Endothelial cell of umbilical vein (primary cell): ENCODE measurements around the gene RAB6C. TPM values are rescaled to one million over a fixed set of nuclear protein-coding genes. Genes with fewer than 3 reads are reported as not detected.

Source experiments
- BruUV-seq: library from RNA; stranded (reverse); fragments of 400-500 nt; replicated peaks from 2 replicates; lab custom pipeline; 2021; lab: Mats Ljungman, UMichigan
- CTCF ChIA-PET: fragments of 300-600, 350-600 bp; sonication (Branson Sonifier 250); formaldehyde crosslinking; loops from one replicate; lab custom pipeline; 2021; ENCODE audit warnings: antibody characterized with exemption, inconsistent platforms; lab: Charles Lee
- POLR2A ChIA-PET: fragments of 300-600, 350-600 bp; sonication (Branson Sonifier 250); formaldehyde crosslinking; loops from one replicate; lab custom pipeline; 2021; ENCODE audit warnings: antibody characterized with exemption, inconsistent platforms; lab: Charles Lee
- DNase-seq: peaks from one replicate; pipeline ENCODE4 v3.0.0-alpha.2; 2011; ENCODE audit warnings: low read depth, low spot score
- FAIRE-seq: peaks from 2 replicates; lab custom pipeline; 2011; peaks lifted over from hg19 to GRCh38; lab: Jason Lieb, UNC
- H2AFZ ChIP-seq: 2 replicates; pipeline ENCODE4 v1.6.0; 2012; ENCODE audit warnings: low read depth, low read length, control low read depth, inconsistent platforms
- H3K27ac ChIP-seq: 2 replicates; pipeline ENCODE4 v1.5.1; 2011; ENCODE audit warnings: low read depth, mild to moderate bottlenecking, control low read depth, low read length, moderate library complexity; ENCODE audit not compliant: insufficient read depth
- H3K27me3 ChIP-seq, 2 experiments: 2 replicates each; pipeline versions ENCODE4 v1.6.0 to v1.6.1; 2011; ENCODE audit warnings: low read length in 2 of 2, mixed read lengths in 1 of 2; ENCODE audit not compliant: control insufficient read depth in 2 of 2, insufficient read depth in 2 of 2
- H3K36me3 ChIP-seq, 2 experiments: 2 replicates in 1 of 2; 3 replicates in 1 of 2; pipeline ENCODE4 v1.5.1; 2011; ENCODE audit warnings: low read length in 2 of 2, mild to moderate bottlenecking in 1 of 2, moderate library complexity in 1 of 2; ENCODE audit not compliant: control insufficient read depth in 2 of 2, insufficient read depth in 2 of 2; ENCODE audit errors: extremely low read depth in 1 of 2
- H3K4me1 ChIP-seq: 3 replicates; pipeline ENCODE4 v1.5.1; 2011; ENCODE audit warnings: mild to moderate bottlenecking, low read length; ENCODE audit not compliant: control insufficient read depth, insufficient read depth; ENCODE audit errors: extremely low read depth
- H3K4me2 ChIP-seq: 2 replicates; pipeline ENCODE4 v1.6.1; 2011; ENCODE audit warnings: low read length, control low read depth, mixed read lengths; ENCODE audit not compliant: insufficient read depth
- H3K4me3 ChIP-seq, 3 experiments: fragments of 200-600 bp in 1 of 3; sonication (generic), shearing (Covaris generic) in 1 of 3; replicated peaks in 1 of 3; 2 replicates each; pipeline ENCODE4 v1.5.1; 2011 to 2016; ENCODE audit warnings: control low read depth in 3 of 3, low read length in 3 of 3, mild to moderate bottlenecking in 2 of 3, inconsistent platforms in 1 of 3, low read depth in 1 of 3, moderate library complexity in 1 of 3; ENCODE audit not compliant: insufficient read depth in 1 of 3
- H3K79me2 ChIP-seq: 2 replicates; pipeline ENCODE4 v1.6.0; 2012; ENCODE audit warnings: low read length, inconsistent platforms; ENCODE audit not compliant: control insufficient read depth, insufficient read depth
- H3K9ac ChIP-seq: replicated peaks from 2 replicates; pipeline ENCODE3; 2011; ENCODE audit warnings: low read length, control low read depth; ENCODE audit not compliant: insufficient read depth; ENCODE audit errors: extremely low read depth
- H3K9me1 ChIP-seq: replicated peaks from 3 replicates; pipeline ENCODE4 v1.6.0; 2011; ENCODE audit warnings: mild to moderate bottlenecking, low read length; ENCODE audit not compliant: control insufficient read depth, insufficient read depth; ENCODE audit errors: extremely low read depth
- H3K9me3 ChIP-seq: replicated peaks from 2 replicates; pipeline ENCODE4 v1.5.1; 2012; ENCODE audit warnings: low read length, inconsistent platforms; ENCODE audit not compliant: control insufficient read depth, insufficient read depth
- H4K20me1 ChIP-seq: replicated peaks from 2 replicates; pipeline ENCODE3; 2011; ENCODE audit warnings: mild to moderate bottlenecking, low read length; ENCODE audit not compliant: control insufficient read depth, insufficient read depth; ENCODE audit errors: extremely low read depth
- EZH2 ChIP-seq: IDR thresholded peaks from 2 replicates; pipeline ENCODE4 v1.6.1; 2012; ENCODE audit warnings: borderline replicate concordance, low read depth, mild to moderate bottlenecking, moderate library complexity, low read length, inconsistent platforms; ENCODE audit not compliant: severe bottlenecking
- FOS ChIP-seq: IDR thresholded peaks from 2 replicates; pipeline ENCODE4 v1.6.1; 2011; ENCODE audit warnings: mild to moderate bottlenecking, low read length, moderate library complexity, borderline replicate concordance; ENCODE audit not compliant: insufficient read depth
- GATA2 ChIP-seq: IDR thresholded peaks from 2 replicates; pipeline ENCODE4 v1.7.0; 2011; ENCODE audit warnings: low read depth, mild to moderate bottlenecking, moderate library complexity, mixed read lengths, low read length; ENCODE audit not compliant: insufficient read length, insufficient read depth
- JUN ChIP-seq: IDR thresholded peaks from 2 replicates; pipeline ENCODE4 v1.6.1; 2011; ENCODE audit warnings: borderline replicate concordance, low read depth; ENCODE audit not compliant: insufficient read length, insufficient read depth
- MAX ChIP-seq: IDR thresholded peaks from 2 replicates; pipeline ENCODE4 v1.6.1; 2011; ENCODE audit not compliant: insufficient read depth, insufficient read length
- MYC ChIP-seq: IDR thresholded peaks from one replicate; pipeline ENCODE4 v1.6.1; 2011; ENCODE audit warnings: mild to moderate bottlenecking, low read depth, low read length
- POLR2A ChIP-seq: IDR thresholded peaks from 2 replicates; pipeline ENCODE4 v1.6.1; 2012; ENCODE audit warnings: low read depth, mild to moderate bottlenecking, control low read depth, low read length
- POLR2AphosphoS5 ChIP-seq: IDR thresholded peaks from 2 replicates; pipeline ENCODE4 v1.6.1; 2012; ENCODE audit warnings: low read depth, mild to moderate bottlenecking, control low read depth, low read length, moderate library complexity; ENCODE audit not compliant: insufficient read depth
- dilution Hi-C: fragments of 300-500 bp; cut with MboI; formaldehyde crosslinking; loops from one replicate; pipeline ENCODE4 v1.15.0; 2019; ENCODE audit warnings: low sequenced_read_pairs; ENCODE audit not compliant: extremely low pct_ligation_motif_present
- intact Hi-C: fragments of 100-400 bp; cut with micrococcal nuclease; formaldehyde crosslinking; loops from one replicate; pipeline ENCODE4 v1.10.0; 2022
- polyA plus RNA-seq, 4 experiments: library from polyadenylated mRNA; depleted of rRNA in 3 of 4; stranded (reverse) in 3 of 4; unstranded in 1 of 4; fragments of >200 nt; gene quantifications; 2 replicates each; pipeline versions ENCODE4 v1.2.1 to v1.2.3, GENCODE V29; 2011 to 2012; ENCODE audit warnings: missing spikeins in 1 of 4
- total RNA-seq: library from RNA; stranded (reverse); gene quantifications from 2 replicates; pipeline ENCODE4 v1.2.3, GENCODE V29; 2021
- TF ChIP-seq, protein P1 (sequence below), 2 donors: IDR thresholded peaks; 1 replicate in 1 of 2; 2 replicates in 1 of 2; pipeline ENCODE4 v1.5.1; 2011; ENCODE audit warnings: low read length in 2 of 2, mild to moderate bottlenecking in 2 of 2, moderate library complexity in 2 of 2, control low read depth in 1 of 2, inconsistent platforms in 1 of 2, low read depth in 1 of 2; ENCODE audit not compliant: insufficient read depth in 1 of 2; ENCODE audit errors: extremely low read depth in 1 of 2

Gene RAB6C
- total and polyA plus RNA-seq, 2 donors (not counting 3 experiments of a cell fraction or from before 2014, with no cell fraction given): not detected

- intact Hi-C loops (loop anchor here (5.0 kb wide), 1 partner anchor 247 kb away; the partner anchor contains the start of genes MZT2B and SMPD4), dilution Hi-C loops (no loop called here)
- H3K9me3 ChIP-seq: no peaks in the 10 kb centered on the region
- FAIRE-seq (no peak), DNase-seq (no peak)
- TF ChIP-seq GATA2 (no peak), JUN (no peak), FOS (no peak), POLR2AphosphoS5 (no peak), MYC (no peak), EZH2 (no peak), POLR2A (no peak), MAX (no peak)
- TF ChIP-seq, protein P1, sequence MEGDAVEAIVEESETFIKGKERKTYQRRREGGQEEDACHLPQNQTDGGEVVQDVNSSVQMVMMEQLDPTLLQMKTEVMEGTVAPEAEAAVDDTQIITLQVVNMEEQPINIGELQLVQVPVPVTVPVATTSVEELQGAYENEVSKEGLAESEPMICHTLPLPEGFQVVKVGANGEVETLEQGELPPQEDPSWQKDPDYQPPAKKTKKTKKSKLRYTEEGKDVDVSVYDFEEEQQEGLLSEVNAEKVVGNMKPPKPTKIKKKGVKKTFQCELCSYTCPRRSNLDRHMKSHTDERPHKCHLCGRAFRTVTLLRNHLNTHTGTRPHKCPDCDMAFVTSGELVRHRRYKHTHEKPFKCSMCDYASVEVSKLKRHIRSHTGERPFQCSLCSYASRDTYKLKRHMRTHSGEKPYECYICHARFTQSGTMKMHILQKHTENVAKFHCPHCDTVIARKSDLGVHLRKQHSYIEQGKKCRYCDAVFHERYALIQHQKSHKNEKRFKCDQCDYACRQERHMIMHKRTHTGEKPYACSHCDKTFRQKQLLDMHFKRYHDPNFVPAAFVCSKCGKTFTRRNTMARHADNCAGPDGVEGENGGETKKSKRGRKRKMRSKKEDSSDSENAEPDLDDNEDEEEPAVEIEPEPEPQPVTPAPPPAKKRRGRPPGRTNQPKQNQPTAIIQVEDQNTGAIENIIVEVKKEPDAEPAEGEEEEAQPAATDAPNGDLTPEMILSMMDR (IDR thresholded peaks at IDR 0.05; ENCODE audit: extremely low read depth in 1 of 2, insufficient read depth in 1 of 2, low read depth in 1 of 2, low read length in 2 of 2): no peak
- peaks cover 2 to 3% of the 10 kb centered on the region in 2 experiments for H3K27me3 ChIP-seq
- no TSS peak for BruUV-seq
- H4K20me1 ChIP-seq: no peaks in the 10 kb centered on the region
- POLR2A ChIA-PET: no interaction called here
- H3K9ac ChIP-seq: no peak overlapping the region
- no peaks in the 10 kb centered on the region for H3K9me1 ChIP-seq
- no peak overlapping the region for H2AFZ ChIP-seq
- H3K36me3 ChIP-seq: no peaks in the 10 kb centered on the region
- no peak overlapping the region for H3K4me2 ChIP-seq
- no peak overlapping the region for H3K27ac ChIP-seq
- CTCF ChIA-PET: interaction anchor here (0.7 to 2.8 kb wide), 3 partner anchors 11 to 398 kb away, joined by 3 to 147 read pairs (median 11); no protein-coding TSS in a partner anchor
- H3K4me1 ChIP-seq: no peaks in the 10 kb centered on the region
- no peaks in the 10 kb centered on the region for H3K79me2 ChIP-seq
- no peak overlapping the region for H3K4me3 ChIP-seq
Measured at GRCh38 chr2:129935118-129935517, 44.3 kb upstream of the RAB6C start.
